ENCODE results near the gene RASL12.
"Not testable (repeated sequence)": the region's sequence is repeated elsewhere in the genome, so short reads cannot be mapped to it uniquely, and the experiment has no call there.

Gene RASL12

GRCh38 chr15:65102912-65103311 lies 35.1 kb upstream of the RASL12 start:
- no peak for DNase-seq (ENCODE audit: low read depth)
- no peak overlapping the region for H3K4me3 ChIP-seq (ENCODE audit: low read depth, low read length)
- TF ChIP-seq MYC (IDR thresholded peaks at IDR 0.05; ENCODE audit: low read depth, low read length) = no peak
- no peak for TF ChIP-seq CTCF (IDR thresholded peaks at IDR 0.05; ENCODE audit: low read depth, low read length)
- TF ChIP-seq, protein P1, sequence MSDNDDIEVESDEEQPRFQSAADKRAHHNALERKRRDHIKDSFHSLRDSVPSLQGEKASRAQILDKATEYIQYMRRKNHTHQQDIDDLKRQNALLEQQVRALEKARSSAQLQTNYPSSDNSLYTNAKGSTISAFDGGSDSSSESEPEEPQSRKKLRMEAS (IDR thresholded peaks at IDR 0.05; ENCODE audit: low read depth, low read length) = no peak
- no peak for TF ChIP-seq POLR2A (IDR thresholded peaks at IDR 0.05; ENCODE audit: extremely low read depth, insufficient read length)

DNA sequence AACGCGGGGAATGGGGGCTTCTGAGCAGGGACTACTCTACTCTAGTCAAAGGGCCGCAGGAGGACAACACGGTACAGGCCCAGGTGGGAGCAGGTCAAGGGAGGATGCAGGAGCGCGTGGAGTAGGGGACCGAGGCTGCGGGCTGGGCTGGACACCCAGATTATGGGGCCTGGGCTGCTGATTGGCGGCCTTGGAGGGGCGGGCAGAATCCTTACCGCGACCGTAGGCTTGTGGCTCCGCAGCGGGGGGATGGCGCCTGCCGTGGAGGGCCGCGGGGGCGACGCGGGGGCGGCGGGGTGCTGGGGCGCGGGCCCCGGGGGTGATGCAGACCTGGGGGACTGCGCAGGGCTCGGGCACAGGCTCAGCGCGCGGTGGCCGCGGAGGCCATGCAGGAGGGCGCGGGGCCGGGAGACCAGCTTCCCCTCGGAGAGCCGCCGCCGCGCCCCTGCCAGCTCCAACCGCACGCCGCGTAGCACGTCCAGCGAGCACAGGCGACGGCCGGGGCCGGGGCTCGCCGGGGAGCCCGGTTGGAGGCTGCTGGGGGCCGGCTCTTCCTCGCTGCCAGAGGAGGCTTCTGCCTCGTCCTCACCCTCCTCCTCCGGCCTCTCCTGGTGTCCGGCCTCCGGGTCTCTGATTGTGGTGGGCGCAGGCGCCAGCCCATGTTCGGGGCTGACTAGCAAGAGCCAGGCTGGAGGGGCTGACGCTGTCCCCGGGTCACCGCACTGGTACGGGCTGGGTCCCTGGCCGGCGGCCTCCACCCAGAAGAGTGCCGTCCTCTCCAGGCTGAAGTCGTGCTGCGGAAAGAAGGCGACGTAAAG lies 34.3 kb upstream of the RASL12 start:
- no peak for TF ChIP-seq CTCF (IDR thresholded peaks at IDR 0.05; ENCODE audit: low read depth, low read length)
- TF ChIP-seq POLR2A (IDR thresholded peaks at IDR 0.05; ENCODE audit: extremely low read depth, insufficient read length) = no peak
- TF ChIP-seq, protein P1 (IDR thresholded peaks at IDR 0.05; ENCODE audit: low read depth, low read length) = no peak
- TF ChIP-seq MYC (IDR thresholded peaks at IDR 0.05; ENCODE audit: low read depth, low read length) = no peak
- DNase-seq (ENCODE audit: low read depth) = no peak
- no peak overlapping the region for H3K4me3 ChIP-seq (ENCODE audit: low read depth, low read length)

DNA sequence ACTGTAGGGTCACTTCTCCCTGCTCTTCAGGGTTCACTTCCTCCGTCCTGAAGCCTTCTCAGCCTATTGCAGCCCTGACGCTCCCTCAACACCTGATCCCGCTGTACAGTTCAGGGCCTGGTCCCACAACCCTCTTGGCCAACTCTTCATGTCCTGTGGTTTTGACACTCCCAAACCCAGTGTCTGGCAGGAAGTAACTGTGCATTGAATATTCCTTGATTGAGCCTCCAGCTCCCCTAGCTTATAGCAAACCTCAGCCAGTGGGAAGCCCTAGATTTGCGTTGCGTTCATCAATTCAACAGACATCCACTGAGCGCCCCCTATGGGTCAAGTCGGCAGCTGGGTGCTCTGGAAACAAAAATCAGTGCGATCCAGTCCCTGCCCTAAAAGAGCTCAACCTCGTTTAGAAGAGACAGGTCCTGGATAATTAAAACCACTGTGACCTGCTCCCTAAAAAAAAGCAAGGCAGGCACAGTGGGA lies 33.7 kb upstream of the RASL12 start:
- TF ChIP-seq, protein P1 (IDR thresholded peaks at IDR 0.05; ENCODE audit: low read depth, low read length) = no peak
- TF ChIP-seq MYC (IDR thresholded peaks at IDR 0.05; ENCODE audit: low read depth, low read length) (no peak), CTCF (IDR thresholded peaks at IDR 0.05; ENCODE audit: low read depth, low read length) (peak; percentile 74), POLR2A (IDR thresholded peaks at IDR 0.05; ENCODE audit: extremely low read depth, insufficient read length) (no peak)
- DNase-seq (ENCODE audit: low read depth) = peak; percentile 68
- no peak overlapping the region for H3K4me3 ChIP-seq (ENCODE audit: low read depth, low read length)

GRCh38 chr15:65100442-65100841 lies 32.7 kb upstream of the RASL12 start:
- no peak for DNase-seq (ENCODE audit: low read depth)
- TF ChIP-seq, protein P1 (IDR thresholded peaks at IDR 0.05; ENCODE audit: low read depth, low read length) = no peak
- TF ChIP-seq MYC (IDR thresholded peaks at IDR 0.05; ENCODE audit: low read depth, low read length) = no peak
- TF ChIP-seq POLR2A (IDR thresholded peaks at IDR 0.05; ENCODE audit: extremely low read depth, insufficient read length) = no peak
- no peak for TF ChIP-seq CTCF (IDR thresholded peaks at IDR 0.05; ENCODE audit: low read depth, low read length)
- H3K4me3 ChIP-seq (ENCODE audit: low read depth, low read length) = no peak overlapping the region

DNA sequence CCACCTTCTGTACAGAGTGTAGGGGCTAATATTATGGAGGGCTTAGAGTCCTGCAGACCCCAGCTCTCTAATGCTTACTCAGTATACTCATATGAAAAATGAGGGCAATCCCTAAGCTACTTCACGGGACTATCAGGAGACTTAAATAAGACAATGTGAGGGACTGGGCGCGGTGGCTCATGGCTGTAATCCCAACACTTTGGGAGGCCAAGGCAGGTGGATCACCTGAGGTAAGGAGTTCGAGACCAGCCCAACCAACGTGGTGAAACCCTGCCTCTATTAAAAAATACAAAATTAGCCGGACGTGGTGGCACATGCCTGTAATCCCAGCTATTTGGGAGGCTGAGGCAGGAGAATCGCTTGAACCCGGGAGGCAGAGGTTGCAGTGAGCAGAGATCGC lies 32.0 kb upstream of the RASL12 start:
- DNase-seq (ENCODE audit: low read depth); H3K4me3 ChIP-seq (ENCODE audit: low read depth, low read length): not testable (repeated sequence)

GRCh38 chr15:65099336-65099735 lies 31.5 kb upstream of the RASL12 start:
- H3K4me3 ChIP-seq (ENCODE audit: low read depth, low read length) = no peak overlapping the region
- no peak for TF ChIP-seq POLR2A (IDR thresholded peaks at IDR 0.05; ENCODE audit: extremely low read depth, insufficient read length)
- TF ChIP-seq MYC (IDR thresholded peaks at IDR 0.05; ENCODE audit: low read depth, low read length) = no peak
- TF ChIP-seq, protein P1 (IDR thresholded peaks at IDR 0.05; ENCODE audit: low read depth, low read length) = no peak
- TF ChIP-seq CTCF (IDR thresholded peaks at IDR 0.05; ENCODE audit: low read depth, low read length) = no peak
- DNase-seq (ENCODE audit: low read depth) = no peak

Measured in NB4 (cell line).